Sigmoid colon (tissue), 7 donors: Measurements from ENCODE around the gene MDGA2. TPM values are rescaled to one million over a fixed set of nuclear protein-coding genes. Genes with fewer than 3 reads are reported as not detected.
"Not testable (repeated sequence)": the region's sequence is repeated elsewhere in the genome, so short reads cannot be mapped to it uniquely, and the experiment has no call there.

Source experiments
- DNase-seq: peaks from one replicate; pipeline ENCODE4 v3.0.0-alpha.2; 2019
- H3K27ac ChIP-seq, 4 donors: fragments of 200-600 bp; sonication (generic); one replicate each; pipeline ENCODE4 v1.5.1; 2016 to 2019; ENCODE audit warnings: mild to moderate bottlenecking in 1 of 4
- H3K27me3 ChIP-seq, 3 donors: fragments of 200-600 bp; sonication (generic); one replicate each; pipeline ENCODE4 v1.5.1; 2019; ENCODE audit warnings: mild to moderate bottlenecking in 1 of 3
- H3K36me3 ChIP-seq, 4 donors: fragments of 200-600 bp; sonication (generic); one replicate each; pipeline ENCODE4 v1.5.1; 2016 to 2019
- H3K4me1 ChIP-seq, 4 donors: fragments of 200-600 bp; sonication (generic); one replicate each; pipeline ENCODE4 v1.5.1; 2017 to 2019
- H3K4me3 ChIP-seq, 4 donors: fragments of 200-600 bp; sonication (generic); one replicate each; pipeline ENCODE4 v1.5.1; 2017 to 2019; ENCODE audit warnings: mild to moderate bottlenecking in 2 of 4, moderate library complexity in 1 of 4
- H3K9me3 ChIP-seq, 4 donors: fragments of 200-600 bp in 3 of 4; sonication (generic) in 3 of 4; one replicate each; pipeline versions ENCODE4 v1.5.1 to v1.6.1; 2013 to 2019
- EP300 ChIP-seq, 4 donors: sonication (generic); formaldehyde crosslinking; IDR thresholded peaks; one replicate each; pipeline ENCODE4 v1.6.1; 2017; ENCODE audit warnings: antibody characterized with exemption in 4 of 4
- POLR2A ChIP-seq, 2 donors: fragments of 450-650 bp; IDR thresholded peaks; one replicate each; pipeline ENCODE4 v1.6.1; 2016; ENCODE audit warnings: antibody characterized with exemption in 2 of 2, mild to moderate bottlenecking in 2 of 2, moderate library complexity in 2 of 2
- POLR2AphosphoS5 ChIP-seq, 4 donors: sonication (generic); formaldehyde crosslinking; IDR thresholded peaks; one replicate each; pipeline ENCODE4 v1.6.1; 2017; ENCODE audit warnings: antibody characterized with exemption in 4 of 4
- WGBS, 2 donors: extraction: QIAGEN DNeasy Blood & Tissue Kit; methylation state at CpG; one replicate each; pipeline ENCODE4 v1.1.7; 2013; 5-methylcytosine and 5-hydroxymethylcytosine counted together
- intact Hi-C: fragments of 100-400 bp; cut with DNase I; formaldehyde crosslinking; loops from one replicate; pipeline ENCODE4 v1.15.1; 2023
- polyA plus RNA-seq, 3 donors: library from polyadenylated mRNA; stranded (reverse); fragments of 200-250 nt; gene quantifications; one replicate each; pipeline ENCODE4 v1.2.3, GENCODE V29; 2013
- total RNA-seq, 4 donors: library from RNA; depleted of rRNA; stranded (reverse); fragments of >200 nt; gene quantifications; one replicate each; pipeline ENCODE4 v1.1.0, GENCODE V29; 2016
- TF ChIP-seq, protein P1 (sequence below), 4 experiments: fragments of 450-650 bp in 3 of 4; fragments of 200-600 bp in 1 of 4; IDR thresholded peaks; one replicate each; pipeline ENCODE4 v1.5.1; 2016 to 2019; ENCODE audit warnings: antibody characterized with exemption in 4 of 4, mild to moderate bottlenecking in 3 of 4, moderate library complexity in 2 of 4
- donor health status: healthy with polysubstance abuse.
- donor health status: Bipolar disorder and iron deficiency.
- donor health status: healthy.

The MDGA2 gene
- total and polyA plus RNA-seq, 7 donors, result under 0.01 to 1.2 (median 0.33) TPM; not detected in 2

DNA sequence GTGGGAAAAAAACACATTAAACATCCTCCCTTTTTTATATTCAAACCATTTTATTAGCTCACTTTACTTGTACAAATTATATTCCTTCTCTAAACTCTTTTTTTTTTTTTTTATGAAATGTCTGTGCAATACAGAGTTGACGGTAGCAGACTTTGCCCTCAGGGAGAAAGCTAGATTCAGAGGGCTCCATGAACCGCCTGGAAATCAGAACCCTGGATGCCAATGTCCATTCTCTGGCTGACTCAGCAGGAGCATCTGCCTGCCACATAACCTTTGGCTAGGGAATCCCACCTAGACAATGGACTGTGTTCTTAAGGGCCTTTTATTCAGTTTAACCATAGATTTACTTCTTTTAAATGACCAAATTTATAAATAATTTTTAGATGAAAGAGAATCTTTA lies 467.0 kb downstream of the MDGA2 start:
- Histone ChIP-seq H3K4me3 (no peak overlapping the region), H3K36me3 (no peaks in the 10 kb centered on the region), H3K9me3 (no peaks in the 10 kb centered on the region), H3K4me1 (no peaks in the 10 kb centered on the region), H3K27ac (no peak overlapping the region), H3K27me3 (no peaks in the 10 kb centered on the region)
- 23 to 66% methylated on average over 2 of the region's 2 CpGs for WGBS, 2 donors
- TF ChIP-seq EP300 (IDR thresholded peaks at IDR 0.05), result no peak
- no peak for TF ChIP-seq POLR2A (IDR thresholded peaks at IDR 0.05)
- TF ChIP-seq POLR2AphosphoS5 (IDR thresholded peaks at IDR 0.05), result no peak
- TF ChIP-seq, protein P1, sequence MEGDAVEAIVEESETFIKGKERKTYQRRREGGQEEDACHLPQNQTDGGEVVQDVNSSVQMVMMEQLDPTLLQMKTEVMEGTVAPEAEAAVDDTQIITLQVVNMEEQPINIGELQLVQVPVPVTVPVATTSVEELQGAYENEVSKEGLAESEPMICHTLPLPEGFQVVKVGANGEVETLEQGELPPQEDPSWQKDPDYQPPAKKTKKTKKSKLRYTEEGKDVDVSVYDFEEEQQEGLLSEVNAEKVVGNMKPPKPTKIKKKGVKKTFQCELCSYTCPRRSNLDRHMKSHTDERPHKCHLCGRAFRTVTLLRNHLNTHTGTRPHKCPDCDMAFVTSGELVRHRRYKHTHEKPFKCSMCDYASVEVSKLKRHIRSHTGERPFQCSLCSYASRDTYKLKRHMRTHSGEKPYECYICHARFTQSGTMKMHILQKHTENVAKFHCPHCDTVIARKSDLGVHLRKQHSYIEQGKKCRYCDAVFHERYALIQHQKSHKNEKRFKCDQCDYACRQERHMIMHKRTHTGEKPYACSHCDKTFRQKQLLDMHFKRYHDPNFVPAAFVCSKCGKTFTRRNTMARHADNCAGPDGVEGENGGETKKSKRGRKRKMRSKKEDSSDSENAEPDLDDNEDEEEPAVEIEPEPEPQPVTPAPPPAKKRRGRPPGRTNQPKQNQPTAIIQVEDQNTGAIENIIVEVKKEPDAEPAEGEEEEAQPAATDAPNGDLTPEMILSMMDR (IDR thresholded peaks at IDR 0.05), result no peak
- no peak for DNase-seq
- intact Hi-C loops, result no loop called here

DNA sequence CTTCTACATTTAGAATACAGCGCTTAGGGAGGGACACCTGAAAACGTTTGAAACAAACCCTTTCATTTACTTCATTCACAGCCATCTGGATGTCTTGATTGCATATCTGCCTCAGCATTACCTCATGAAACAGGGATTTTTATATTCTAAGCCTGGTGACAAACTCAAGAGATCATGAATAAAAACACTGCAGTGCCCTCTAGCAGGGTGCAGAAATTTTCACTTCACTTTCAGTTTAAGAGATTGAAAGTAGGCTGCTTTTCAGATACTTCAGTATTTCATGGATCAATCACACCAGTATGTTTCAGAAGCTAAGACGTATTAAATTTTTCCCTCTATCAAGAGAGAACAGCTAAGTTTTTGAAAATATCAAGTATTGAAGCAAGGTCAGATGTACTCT lies 467.8 kb downstream of the MDGA2 start:
- Histone ChIP-seq H3K9me3 (no peaks in the 10 kb centered on the region), H3K36me3 (no peaks in the 10 kb centered on the region), H3K27me3 (no peaks in the 10 kb centered on the region), H3K4me1 (no peaks in the 10 kb centered on the region), H3K27ac (no peak overlapping the region), H3K4me3 (no peak overlapping the region)
- TF ChIP-seq, protein P1 (IDR thresholded peaks at IDR 0.05), result no peak
- no peak for TF ChIP-seq POLR2A (IDR thresholded peaks at IDR 0.05)
- no peak for TF ChIP-seq POLR2AphosphoS5 (IDR thresholded peaks at IDR 0.05)
- TF ChIP-seq EP300 (IDR thresholded peaks at IDR 0.05), result no peak
- WGBS, 2 donors, result 57 to 62% methylated on average over 3 of the region's 3 CpGs
- no peak for DNase-seq
- intact Hi-C loops, result no loop called here

DNA sequence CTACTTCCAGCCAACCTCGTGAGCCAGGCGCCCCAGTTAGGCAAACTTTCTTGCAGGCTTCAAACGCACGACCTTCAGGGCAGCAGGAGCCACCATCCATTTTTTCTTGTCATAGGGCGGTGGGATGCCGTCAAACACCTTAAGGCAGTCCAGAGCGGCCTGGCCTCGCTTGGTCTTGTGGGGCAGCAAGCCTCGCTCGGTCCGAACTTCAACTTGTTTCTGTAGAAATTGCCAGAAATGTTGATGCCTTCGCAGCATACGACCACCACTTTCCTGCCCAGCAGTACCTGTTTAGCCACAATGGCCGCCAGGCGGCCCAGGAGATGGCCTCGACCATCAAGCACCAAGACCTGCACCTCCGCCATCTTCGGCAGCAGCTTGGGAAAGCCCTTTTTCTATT lies 474.7 kb downstream of the MDGA2 start:
- no peak for DNase-seq
- no peaks in the 10 kb centered on the region for H3K27me3 ChIP-seq
- no peak overlapping the region for H3K4me3 ChIP-seq
- intact Hi-C loops, result no loop called here
- 91 to 94% methylated on average over 18 of the region's 18 CpGs for WGBS, 2 donors
- no peaks in the 10 kb centered on the region for H3K4me1 ChIP-seq
- TF ChIP-seq POLR2AphosphoS5 (IDR thresholded peaks at IDR 0.05) (no peak), EP300 (IDR thresholded peaks at IDR 0.05) (no peak), POLR2A (IDR thresholded peaks at IDR 0.05) (no peak)
- TF ChIP-seq, protein P1 (IDR thresholded peaks at IDR 0.05), result no peak
- H3K9me3 ChIP-seq, result no peaks in the 10 kb centered on the region
- H3K36me3 ChIP-seq, result no peaks in the 10 kb centered on the region
- H3K27ac ChIP-seq, result no peak overlapping the region

DNA sequence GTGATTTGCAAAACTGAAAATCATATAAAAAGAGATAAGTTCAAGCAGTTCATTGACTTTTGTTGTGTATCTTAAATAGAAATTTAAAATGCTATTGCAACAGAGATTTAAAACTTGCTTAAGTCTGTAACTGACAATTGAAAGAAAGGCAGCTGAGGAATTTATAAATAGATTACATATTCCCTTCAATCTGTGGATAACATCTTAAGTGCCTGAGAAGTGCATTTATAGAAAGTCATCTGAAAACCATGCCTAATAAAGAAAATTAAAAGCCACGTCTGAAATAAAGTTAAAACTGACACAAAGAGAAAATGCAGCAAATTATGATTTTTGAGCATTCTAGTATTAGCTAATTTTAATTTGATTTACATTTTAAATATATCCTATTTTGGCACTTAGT lies 479.8 kb downstream of the MDGA2 start:
- Histone ChIP-seq H3K27ac (no peak overlapping the region), H3K27me3 (no peaks in the 10 kb centered on the region), H3K36me3 (no peaks in the 10 kb centered on the region), H3K9me3 (no peaks in the 10 kb centered on the region), H3K4me3 (no peak overlapping the region), H3K4me1 (no peaks in the 10 kb centered on the region)
- WGBS, 2 donors, result 54 to 71% methylated on average over 1 of the region's 1 CpG
- intact Hi-C loops, result no loop called here
- TF ChIP-seq POLR2A (IDR thresholded peaks at IDR 0.05), result no peak
- TF ChIP-seq, protein P1 (IDR thresholded peaks at IDR 0.05), result no peak
- DNase-seq, result no peak

DNA sequence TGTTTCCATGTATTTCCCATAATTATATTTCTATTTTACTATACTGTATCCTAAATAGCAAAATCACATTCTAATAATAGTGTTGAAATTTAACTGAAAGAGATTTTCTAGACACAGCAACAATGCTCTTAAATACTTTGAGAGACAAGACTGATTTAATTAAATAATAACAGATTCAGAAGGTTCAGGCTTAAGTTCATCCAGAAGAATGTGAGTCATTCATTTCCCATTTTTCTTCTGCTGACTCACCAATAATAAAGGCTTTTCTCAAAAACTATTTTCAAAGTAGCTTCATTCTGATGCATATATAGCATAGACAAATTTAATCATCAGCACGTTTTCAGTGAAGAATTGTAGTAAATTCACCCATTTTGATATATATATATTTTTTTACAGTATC lies 481.4 kb downstream of the MDGA2 start:
- Histone ChIP-seq H3K9me3 (no peaks in the 10 kb centered on the region), H3K4me3 (no peak overlapping the region), H3K36me3 (no peaks in the 10 kb centered on the region), H3K27ac (no peak overlapping the region), H3K4me1 (no peaks in the 10 kb centered on the region), H3K27me3 (no peaks in the 10 kb centered on the region)
- no peak for TF ChIP-seq POLR2AphosphoS5 (IDR thresholded peaks at IDR 0.05)
- no peak for TF ChIP-seq POLR2A (IDR thresholded peaks at IDR 0.05)
- TF ChIP-seq, protein P1 (IDR thresholded peaks at IDR 0.05), result no peak
- no peak for TF ChIP-seq EP300 (IDR thresholded peaks at IDR 0.05)
- 39 to 63% methylated on average over 1 of the region's 1 CpG for WGBS, 2 donors
- intact Hi-C loops, result no loop called here
- no peak for DNase-seq

DNA sequence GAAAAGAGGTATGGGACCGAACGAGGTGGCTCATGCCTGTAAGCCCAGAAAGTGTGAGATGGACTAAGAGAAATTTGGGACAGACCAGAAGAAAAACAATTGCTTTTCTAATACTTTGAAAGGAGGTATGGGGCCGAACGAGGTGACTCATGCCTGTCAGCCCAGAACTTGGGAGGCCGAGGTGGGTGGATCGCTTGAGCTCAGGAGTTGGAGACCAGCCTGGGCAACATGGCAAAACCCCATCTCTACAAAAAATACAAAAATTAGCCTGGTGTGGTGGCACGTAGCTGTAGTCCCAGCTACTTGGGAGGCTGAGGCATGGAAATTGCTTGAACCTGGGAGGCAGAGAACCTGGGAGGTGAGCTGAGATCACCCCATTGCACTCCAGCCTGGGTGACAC lies 483.2 kb downstream of the MDGA2 start:
- DNase-seq, intact Hi-C loops, H3K27me3 ChIP-seq, H3K4me3 ChIP-seq, H3K9me3 ChIP-seq, H3K27ac ChIP-seq, H3K4me1 ChIP-seq, H3K36me3 ChIP-seq: not testable (repeated sequence)
- WGBS, 2 donors, result 78 to 86% methylated on average over 7 of the region's 7 CpGs
